Measurements from ENCODE around the gene RAET1G. TPM values are rescaled to one million over a fixed set of nuclear protein-coding genes. Genes with fewer than 3 reads are reported as not detected.
A peak's percentile ranks its signal among the peaks of the same experiment; 100 is the strongest.

RAET1G gene
- total RNA-seq, 1 experiment from 2014 or later, result not detected

DNA sequence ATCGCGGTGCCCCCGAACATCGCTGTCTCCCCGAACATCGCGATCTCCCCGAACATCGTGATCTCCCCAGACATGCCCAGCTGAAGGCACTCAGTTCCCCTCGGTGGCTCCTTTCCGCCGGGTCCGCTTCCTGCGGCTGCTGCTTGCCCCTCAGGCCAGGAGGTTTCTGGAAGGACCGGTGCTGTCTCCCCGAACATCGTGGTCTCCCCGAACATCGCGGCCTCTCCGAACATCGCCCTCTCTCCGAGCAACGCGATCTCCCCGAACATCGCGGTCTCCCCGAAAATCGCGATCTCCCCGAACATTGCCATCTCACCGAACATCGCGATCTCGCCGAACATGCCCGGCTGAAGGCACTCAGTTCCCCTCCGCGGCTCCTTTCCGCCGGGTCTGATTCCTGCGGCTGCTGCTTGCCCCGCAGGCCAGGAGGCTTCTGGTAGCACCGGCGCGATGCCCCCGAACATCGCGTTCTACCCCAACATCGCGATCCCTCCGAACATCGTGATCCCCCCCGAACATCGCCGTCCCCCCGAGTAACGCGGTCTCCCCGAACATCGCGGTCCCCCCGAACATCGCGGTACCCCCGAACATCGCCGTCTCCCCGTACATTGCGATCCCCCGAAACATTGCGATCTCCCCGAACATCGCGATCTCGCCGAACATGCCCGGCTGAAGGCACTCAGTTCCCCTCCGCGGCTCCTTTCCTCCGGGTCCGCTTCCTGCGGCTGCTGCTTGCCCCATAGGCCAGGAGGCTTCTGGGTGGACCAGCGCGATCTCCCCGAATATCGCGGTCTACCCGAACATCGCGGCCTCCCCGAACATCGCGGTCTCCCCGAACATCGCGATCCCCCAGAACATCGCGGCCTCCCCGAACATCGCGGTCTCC lies 41.6 kb upstream of the RAET1G start:
- no TSS peak for BruUV-seq (replicated peaks)

DNA sequence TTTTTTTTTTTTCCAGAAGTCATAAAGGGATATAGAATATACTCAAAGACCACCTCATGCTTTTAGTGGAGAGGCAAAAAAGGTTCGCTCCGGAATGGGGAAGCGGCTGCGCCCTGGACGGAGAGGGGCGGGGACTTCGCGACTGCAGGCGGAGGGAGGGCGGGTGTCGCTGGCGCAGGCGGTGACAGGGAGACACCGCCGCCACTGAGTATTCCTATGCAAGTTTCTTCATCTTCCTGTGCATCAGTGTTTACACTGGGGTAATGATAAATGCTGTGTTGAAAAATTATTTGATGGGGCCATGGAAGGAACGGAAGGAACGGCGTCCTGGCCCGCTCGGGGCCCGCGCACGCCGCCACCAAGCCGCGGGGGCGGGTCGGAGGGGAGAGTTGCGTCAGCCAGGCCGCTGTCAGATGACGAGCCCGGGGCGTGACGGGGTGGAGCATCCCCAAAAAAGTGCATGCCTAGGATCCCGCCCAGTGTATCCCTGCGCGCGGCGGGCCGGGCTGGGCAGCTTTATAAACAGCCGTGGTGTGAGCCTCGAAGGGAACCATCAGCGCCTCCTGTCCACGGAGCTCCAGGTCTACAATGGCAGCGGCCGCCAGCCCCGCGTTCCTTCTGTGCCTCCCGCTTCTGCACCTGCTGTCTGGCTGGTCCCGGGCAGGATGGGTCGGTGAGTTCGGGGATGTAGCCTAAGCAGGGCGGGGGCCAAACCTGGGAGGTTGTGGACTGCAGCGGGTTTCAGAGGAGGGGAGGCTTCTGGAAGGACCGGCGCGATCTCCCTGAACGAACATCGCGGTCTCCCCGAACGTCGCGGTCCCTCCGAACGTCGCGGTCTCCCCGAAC lies 40.8 kb upstream of the RAET1G start, which contains the start of gene ULBP1:
ULBP1 (plus strand) TSS at position 482 of the 846 bp plus-strand sequence; CDS start at position 589, 107 bp downstream.
- TSS peak; percentile 30 for BruUV-seq (replicated peaks)
- intact Hi-C loops (cut with micrococcal nuclease; ENCODE audit: unreplicated experiment), result loop anchor here (1.0 kb wide), 1 partner anchor 42 kb away; no protein-coding TSS in a partner anchor
- DNase-seq, result peak; percentile 81 to 87
- Mint-ChIP-seq H3K27ac (ENCODE audit: unreplicated experiment) (peak within 1 kb of the TSS; percentile 80), H3K4me1 (ENCODE audit: low read depth, unreplicated experiment) (no peaks in the 10 kb centered on the region), H3K27me3 (ENCODE audit: insufficient read depth, unreplicated experiment) (peaks cover 6% of the 10 kb centered on the region), H3K4me3 (ENCODE audit: unreplicated experiment) (peak within 1 kb of the TSS; percentile 83), H3K36me3 (ENCODE audit: insufficient read depth, unreplicated experiment) (peaks cover 15% of the 10 kb centered on the region), H3K9me3 (ENCODE audit: unreplicated experiment) (no peaks in the 10 kb centered on the region)
- ChIA-PET POLR2A (no interaction called here), CTCF (interaction anchor here (0.6 to 0.9 kb wide), 2 partner anchors 10 to 53 kb away, joined by 3 read pairs; no protein-coding TSS in a partner anchor)
- TF ChIP-seq, protein P1, sequence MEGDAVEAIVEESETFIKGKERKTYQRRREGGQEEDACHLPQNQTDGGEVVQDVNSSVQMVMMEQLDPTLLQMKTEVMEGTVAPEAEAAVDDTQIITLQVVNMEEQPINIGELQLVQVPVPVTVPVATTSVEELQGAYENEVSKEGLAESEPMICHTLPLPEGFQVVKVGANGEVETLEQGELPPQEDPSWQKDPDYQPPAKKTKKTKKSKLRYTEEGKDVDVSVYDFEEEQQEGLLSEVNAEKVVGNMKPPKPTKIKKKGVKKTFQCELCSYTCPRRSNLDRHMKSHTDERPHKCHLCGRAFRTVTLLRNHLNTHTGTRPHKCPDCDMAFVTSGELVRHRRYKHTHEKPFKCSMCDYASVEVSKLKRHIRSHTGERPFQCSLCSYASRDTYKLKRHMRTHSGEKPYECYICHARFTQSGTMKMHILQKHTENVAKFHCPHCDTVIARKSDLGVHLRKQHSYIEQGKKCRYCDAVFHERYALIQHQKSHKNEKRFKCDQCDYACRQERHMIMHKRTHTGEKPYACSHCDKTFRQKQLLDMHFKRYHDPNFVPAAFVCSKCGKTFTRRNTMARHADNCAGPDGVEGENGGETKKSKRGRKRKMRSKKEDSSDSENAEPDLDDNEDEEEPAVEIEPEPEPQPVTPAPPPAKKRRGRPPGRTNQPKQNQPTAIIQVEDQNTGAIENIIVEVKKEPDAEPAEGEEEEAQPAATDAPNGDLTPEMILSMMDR (IDR thresholded peaks at IDR 0.05; ENCODE audit: insufficient read depth in 1 of 2, low read depth in 1 of 2, low read length in 1 of 2, severe bottlenecking in 1 of 2, unreplicated experiment in 1 of 2), result peak in 1 of 2 experiments; percentile 15
- Histone ChIP-seq H3K4me1 (no peaks in the 10 kb centered on the region), H3K27me3 (replicated peaks; ENCODE audit: control insufficient read depth, insufficient read depth, low read length) (no peaks in the 10 kb centered on the region), H3K9me3 (no peaks in the 10 kb centered on the region), H3K36me3 (ENCODE audit: control insufficient read depth, insufficient read depth, low read length) (no peaks in the 10 kb centered on the region), H3K4me3 (ENCODE audit: low read depth, low read length) (peak within 1 kb of the TSS; percentile 40)

More for the DNA sequence above, 41.6 kb upstream of the RAET1G start:
- H3K27me3 Mint-ChIP-seq (ENCODE audit: insufficient read depth, unreplicated experiment), result no peaks in the 10 kb centered on the region
- H3K27ac Mint-ChIP-seq (ENCODE audit: unreplicated experiment), result peak overlapping the region; percentile 80
- TF ChIP-seq, protein P1 (IDR thresholded peaks at IDR 0.05; ENCODE audit: insufficient read depth in 1 of 2, low read depth in 1 of 2, low read length in 1 of 2, severe bottlenecking in 1 of 2, unreplicated experiment in 1 of 2), result no peak
- intact Hi-C loops (cut with micrococcal nuclease; ENCODE audit: unreplicated experiment), result no loop called here
- POLR2A ChIA-PET, result no interaction called here
- Histone ChIP-seq H3K4me1 (no peaks in the 10 kb centered on the region), H3K9me3 (no peaks in the 10 kb centered on the region), H3K36me3 (ENCODE audit: control insufficient read depth, insufficient read depth, low read length) (no peaks in the 10 kb centered on the region), H3K4me3 (ENCODE audit: low read depth, low read length) (no peak overlapping the region; the same call in 1 of the 2 replicates), H3K27me3 (replicated peaks; ENCODE audit: control insufficient read depth, insufficient read depth, low read length) (no peaks in the 10 kb centered on the region)
- H3K9me3 Mint-ChIP-seq (ENCODE audit: unreplicated experiment), result no peaks in the 10 kb centered on the region
- H3K4me3 Mint-ChIP-seq (ENCODE audit: unreplicated experiment), result peak overlapping the region; percentile 83
- peaks cover 15% of the 10 kb centered on the region for H3K36me3 Mint-ChIP-seq (ENCODE audit: insufficient read depth, unreplicated experiment)
- DNase-seq, result no peak
- H3K4me1 Mint-ChIP-seq (ENCODE audit: low read depth, unreplicated experiment), result no peaks in the 10 kb centered on the region
- CTCF ChIA-PET, result interaction anchor here (0.9 kb wide), 1 partner anchor 52 kb away, joined by 3 read pairs; no protein-coding TSS in a partner anchor

DNA sequence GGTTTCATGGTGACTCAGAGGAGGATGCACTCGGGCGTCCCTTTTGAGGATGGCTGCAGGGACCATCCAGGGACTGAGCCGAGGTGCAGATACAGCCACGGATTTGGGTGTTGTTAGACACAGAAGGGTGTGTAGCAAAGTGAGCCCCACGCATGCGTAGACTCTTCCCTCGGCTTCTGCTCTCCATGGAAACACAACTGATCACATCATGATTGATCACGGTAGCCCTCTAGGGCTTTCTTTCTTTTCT lies 40.2 kb upstream of the RAET1G start:
- TF ChIP-seq, protein P1 (IDR thresholded peaks at IDR 0.05; ENCODE audit: insufficient read depth in 1 of 2, low read depth in 1 of 2, low read length in 1 of 2, severe bottlenecking in 1 of 2, unreplicated experiment in 1 of 2), result no peak
- CTCF ChIA-PET, result no interaction called here
- H3K4me1 ChIP-seq, result no peaks in the 10 kb centered on the region
- no peaks in the 10 kb centered on the region for H3K36me3 ChIP-seq (ENCODE audit: control insufficient read depth, insufficient read depth, low read length)
- peak overlapping the region; percentile 83 for H3K4me3 Mint-ChIP-seq (ENCODE audit: unreplicated experiment)
- no peak for DNase-seq
- H3K27me3 Mint-ChIP-seq (ENCODE audit: insufficient read depth, unreplicated experiment), result peaks cover 7% of the 10 kb centered on the region
- H3K9me3 Mint-ChIP-seq (ENCODE audit: unreplicated experiment), result no peaks in the 10 kb centered on the region
- intact Hi-C loops (cut with micrococcal nuclease; ENCODE audit: unreplicated experiment), result loop anchor here (1.0 kb wide), 1 partner anchor 42 kb away; no protein-coding TSS in a partner anchor
- TSS peak; percentile 71 for BruUV-seq (replicated peaks)
- POLR2A ChIA-PET, result no interaction called here
- no peaks in the 10 kb centered on the region for H3K9me3 ChIP-seq
- no peaks in the 10 kb centered on the region for H3K4me1 Mint-ChIP-seq (ENCODE audit: low read depth, unreplicated experiment)
- H3K36me3 Mint-ChIP-seq (ENCODE audit: insufficient read depth, unreplicated experiment), result peaks cover 15% of the 10 kb centered on the region
- no peaks in the 10 kb centered on the region for H3K27me3 ChIP-seq (replicated peaks; ENCODE audit: control insufficient read depth, insufficient read depth, low read length)
- peak overlapping the region; percentile 40 for H3K4me3 ChIP-seq (ENCODE audit: low read depth, low read length)
- peak overlapping the region; percentile 80 for H3K27ac Mint-ChIP-seq (ENCODE audit: unreplicated experiment)
